ENCODE data around the gene ZNF423. TPM values are rescaled to one million over a fixed set of nuclear protein-coding genes. Genes with fewer than 3 reads are reported as not detected.
A peak's percentile ranks its signal among the peaks of the same experiment; 100 is the strongest.

Gene ZNF423
- total and polyA plus RNA-seq, 7 donors = 0.69 to 19.7 (median 3.6) TPM

DNA sequence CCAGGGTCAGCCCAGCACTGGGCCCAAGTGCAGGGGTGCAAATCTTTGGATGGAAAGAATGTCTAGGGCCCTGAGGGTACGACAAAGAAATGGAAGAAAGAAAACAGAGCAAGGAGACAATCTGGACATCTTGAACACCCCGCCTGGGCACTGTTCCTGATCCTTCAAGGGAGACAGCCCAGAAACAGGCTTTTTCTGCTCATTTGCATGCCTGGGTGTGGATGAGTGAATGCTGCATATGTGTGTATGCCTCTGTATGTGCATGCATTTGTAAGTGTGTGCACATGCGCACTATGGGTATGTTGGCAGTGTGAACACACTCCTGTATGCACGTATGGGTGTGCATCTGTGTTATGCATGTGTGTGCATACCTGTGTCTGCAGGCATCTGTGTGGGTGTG, 79.2 kb downstream of the ZNF423 start:
- no peak overlapping the region for H3K4me3 ChIP-seq
- no peaks in the 10 kb centered on the region for H3K9me3 ChIP-seq
- H3K27ac ChIP-seq = no peak overlapping the region
- WGBS, 2 donors = 90 to 92% methylated on average over 4 of the region's 4 CpGs
- intact Hi-C loops (cut with DNase I) = no loop called here
- peaks cover 0 to 17% (median 4%) of the 10 kb centered on the region in 4 donors for H3K4me1 ChIP-seq
- no peaks in the 10 kb centered on the region for H3K27me3 ChIP-seq
- TF ChIP-seq, protein P1, sequence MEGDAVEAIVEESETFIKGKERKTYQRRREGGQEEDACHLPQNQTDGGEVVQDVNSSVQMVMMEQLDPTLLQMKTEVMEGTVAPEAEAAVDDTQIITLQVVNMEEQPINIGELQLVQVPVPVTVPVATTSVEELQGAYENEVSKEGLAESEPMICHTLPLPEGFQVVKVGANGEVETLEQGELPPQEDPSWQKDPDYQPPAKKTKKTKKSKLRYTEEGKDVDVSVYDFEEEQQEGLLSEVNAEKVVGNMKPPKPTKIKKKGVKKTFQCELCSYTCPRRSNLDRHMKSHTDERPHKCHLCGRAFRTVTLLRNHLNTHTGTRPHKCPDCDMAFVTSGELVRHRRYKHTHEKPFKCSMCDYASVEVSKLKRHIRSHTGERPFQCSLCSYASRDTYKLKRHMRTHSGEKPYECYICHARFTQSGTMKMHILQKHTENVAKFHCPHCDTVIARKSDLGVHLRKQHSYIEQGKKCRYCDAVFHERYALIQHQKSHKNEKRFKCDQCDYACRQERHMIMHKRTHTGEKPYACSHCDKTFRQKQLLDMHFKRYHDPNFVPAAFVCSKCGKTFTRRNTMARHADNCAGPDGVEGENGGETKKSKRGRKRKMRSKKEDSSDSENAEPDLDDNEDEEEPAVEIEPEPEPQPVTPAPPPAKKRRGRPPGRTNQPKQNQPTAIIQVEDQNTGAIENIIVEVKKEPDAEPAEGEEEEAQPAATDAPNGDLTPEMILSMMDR (IDR thresholded peaks at IDR 0.05) = no peak
- DNase-seq = no peak
- no peaks in the 10 kb centered on the region for H3K36me3 ChIP-seq

DNA sequence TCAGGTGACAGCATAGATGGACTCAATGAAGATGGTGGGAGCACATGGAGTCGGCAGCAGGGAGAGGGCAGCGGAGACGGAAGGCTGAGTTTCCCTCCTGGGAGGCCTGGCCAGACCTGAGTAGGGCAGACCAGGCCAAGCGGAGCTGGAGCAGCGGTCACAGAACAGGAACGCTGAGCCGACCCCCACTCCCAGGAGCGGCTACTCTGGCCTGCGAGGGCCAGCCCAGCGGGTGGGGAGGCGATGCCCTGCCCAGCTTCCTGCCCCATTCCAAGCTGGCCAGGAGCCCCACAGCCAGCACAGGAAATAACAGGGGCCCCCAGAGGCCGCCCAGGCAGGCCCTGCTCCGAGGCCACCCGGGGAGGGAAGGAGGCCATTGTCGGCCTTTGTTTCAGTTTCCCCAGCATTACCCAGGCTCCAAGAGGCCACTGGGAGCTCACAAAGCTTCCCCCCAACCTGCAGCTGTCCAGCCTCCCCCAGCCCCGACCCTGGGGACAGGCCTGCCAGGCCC, 79.8 kb downstream of the ZNF423 start:
- H3K4me3 ChIP-seq = no peak overlapping the region
- peaks cover 0 to 17% (median 4%) of the 10 kb centered on the region in 4 donors for H3K4me1 ChIP-seq
- peak overlapping the region in 1 of 4 donors; percentile 17 for H3K27ac ChIP-seq
- H3K9me3 ChIP-seq = no peaks in the 10 kb centered on the region
- 67 to 79% methylated on average over 16 of the region's 16 CpGs for WGBS, 2 donors
- no peaks in the 10 kb centered on the region for H3K36me3 ChIP-seq
- DNase-seq = no peak
- no peaks in the 10 kb centered on the region for H3K27me3 ChIP-seq
- TF ChIP-seq EP300 (IDR thresholded peaks at IDR 0.05) = no peak
- TF ChIP-seq POLR2AphosphoS5 (IDR thresholded peaks at IDR 0.05) = no peak
- TF ChIP-seq, protein P1 (IDR thresholded peaks at IDR 0.05) = no peak
- no peak for TF ChIP-seq POLR2A (IDR thresholded peaks at IDR 0.05)
- intact Hi-C loops (cut with DNase I) = no loop called here

DNA sequence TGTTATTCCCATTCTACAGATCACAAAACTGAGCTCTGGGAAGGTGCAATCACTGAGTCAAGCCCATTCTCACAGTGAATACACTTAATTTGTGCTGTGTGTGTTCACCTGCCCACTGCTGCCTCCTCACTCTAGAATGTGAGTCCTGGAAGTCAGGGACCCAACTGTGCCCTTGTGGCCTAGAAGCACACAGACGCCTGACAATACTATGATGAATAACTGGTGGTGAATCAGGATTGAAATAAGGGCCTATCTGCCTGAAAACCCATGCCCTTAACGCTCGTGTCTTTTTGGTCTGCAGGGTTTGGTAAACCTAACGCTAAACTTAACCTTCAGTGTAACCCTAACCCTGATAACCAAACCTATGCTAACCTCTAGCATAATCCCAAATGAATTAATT, 80.3 kb downstream of the ZNF423 start:
- WGBS, 2 donors = 89 to 90% methylated on average over 4 of the region's 4 CpGs
- TF ChIP-seq EP300 (IDR thresholded peaks at IDR 0.05) (no peak), POLR2AphosphoS5 (IDR thresholded peaks at IDR 0.05) (no peak), POLR2A (IDR thresholded peaks at IDR 0.05) (no peak)
- TF ChIP-seq, protein P1 (IDR thresholded peaks at IDR 0.05) = no peak
- peaks cover 0 to 17% (median 4%) of the 10 kb centered on the region in 4 donors for H3K4me1 ChIP-seq
- H3K9me3 ChIP-seq = no peaks in the 10 kb centered on the region
- H3K4me3 ChIP-seq = no peak overlapping the region
- H3K27ac ChIP-seq = peak overlapping the region in 1 of 4 donors; percentile 17
- no peaks in the 10 kb centered on the region for H3K36me3 ChIP-seq
- DNase-seq = no peak
- H3K27me3 ChIP-seq = no peaks in the 10 kb centered on the region
- intact Hi-C loops (cut with DNase I) = no loop called here

DNA sequence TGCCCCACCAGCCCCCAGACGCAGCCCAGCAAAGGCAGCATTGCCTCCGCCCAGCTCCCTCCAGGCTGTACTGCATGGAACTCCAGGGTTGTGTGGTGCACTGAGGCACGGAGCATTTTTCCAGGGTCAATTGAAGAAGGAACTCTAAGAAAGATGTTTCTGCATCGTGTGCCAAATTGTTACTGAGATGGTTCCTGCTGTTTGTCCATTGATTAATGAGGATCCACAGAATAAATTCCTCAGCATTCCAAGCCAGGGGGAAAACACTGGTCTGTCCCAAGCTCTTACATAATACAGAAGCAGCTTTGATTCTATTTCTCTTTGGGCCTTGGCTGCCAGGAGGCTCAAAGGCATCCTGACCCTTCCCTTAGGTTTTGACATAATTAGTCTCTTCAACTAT, 80.9 kb downstream of the ZNF423 start:
- no peak overlapping the region for H3K4me3 ChIP-seq
- TF ChIP-seq POLR2AphosphoS5 (IDR thresholded peaks at IDR 0.05) = no peak
- no peak for DNase-seq
- 79 to 84% methylated on average over 4 of the region's 4 CpGs for WGBS, 2 donors
- no peaks in the 10 kb centered on the region for H3K9me3 ChIP-seq
- intact Hi-C loops (cut with DNase I) = no loop called here
- H3K27me3 ChIP-seq = no peaks in the 10 kb centered on the region
- peaks cover 0 to 17% (median 4%) of the 10 kb centered on the region in 4 donors for H3K4me1 ChIP-seq
- H3K36me3 ChIP-seq = no peaks in the 10 kb centered on the region
- no peak overlapping the region for H3K27ac ChIP-seq

DNA sequence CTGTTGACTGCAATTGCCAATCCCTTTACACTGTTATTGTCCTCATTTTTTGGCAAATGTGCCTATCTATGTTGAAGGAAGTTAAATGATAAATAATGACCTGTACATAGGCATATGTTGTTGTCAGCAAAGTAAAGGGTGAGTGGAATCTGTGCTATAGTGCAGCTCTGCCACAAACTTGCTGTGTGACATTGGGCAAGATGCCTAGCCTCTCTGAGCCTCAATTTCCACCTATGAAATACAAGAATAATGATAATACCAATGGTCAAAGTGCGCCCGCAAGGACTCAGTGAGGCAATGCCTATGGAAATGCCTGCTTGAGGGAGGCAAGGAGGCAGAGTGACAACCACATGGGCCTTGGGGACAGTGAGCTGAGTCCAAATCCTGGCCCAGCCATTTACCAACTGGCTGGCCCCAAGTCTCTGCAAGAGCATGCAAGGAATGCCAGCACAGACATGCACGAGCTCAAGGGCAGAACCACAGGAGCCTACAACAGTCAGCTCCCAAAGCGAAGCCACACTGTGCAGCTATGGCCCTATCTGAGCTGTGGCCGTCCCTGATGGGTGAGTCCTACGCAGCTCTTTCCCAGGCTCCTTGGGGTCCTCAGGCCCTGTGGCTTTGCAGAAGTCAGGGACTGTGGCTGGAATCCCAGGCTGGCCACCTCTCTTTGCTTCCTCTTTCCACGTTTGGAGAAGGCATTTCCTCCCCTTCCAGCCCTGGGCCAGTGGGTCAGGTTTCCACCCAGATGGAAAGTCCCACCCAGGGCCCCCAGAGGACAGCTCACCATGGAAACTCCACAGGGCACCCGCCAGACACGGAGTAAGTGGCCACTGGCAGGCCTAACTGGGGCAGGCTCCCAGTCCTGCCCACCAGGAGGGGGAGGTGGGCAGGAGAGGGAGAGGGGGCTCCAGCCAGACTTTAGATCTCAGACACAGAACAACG, 82.1 kb downstream of the ZNF423 start:
- 72 to 83% methylated on average over 10 of the region's 10 CpGs for WGBS, 2 donors
- no peak overlapping the region for H3K4me3 ChIP-seq
- DNase-seq = no peak
- no peaks in the 10 kb centered on the region for H3K27me3 ChIP-seq
- H3K4me1 ChIP-seq = peaks cover 0 to 17% (median 4%) of the 10 kb centered on the region in 4 donors
- no peaks in the 10 kb centered on the region for H3K9me3 ChIP-seq
- no peak overlapping the region for H3K27ac ChIP-seq
- intact Hi-C loops (cut with DNase I) = no loop called here
- TF ChIP-seq POLR2A (IDR thresholded peaks at IDR 0.05) (no peak), EP300 (IDR thresholded peaks at IDR 0.05) (no peak), POLR2AphosphoS5 (IDR thresholded peaks at IDR 0.05) (no peak)
- TF ChIP-seq, protein P1 (IDR thresholded peaks at IDR 0.05) = no peak
- no peaks in the 10 kb centered on the region for H3K36me3 ChIP-seq
